HEK293 (cell line): ENCODE measurements around the gene BLOC1S1.

Experiments
- GLIS1 ChIP-seq: fragments of 450-650 bp; formaldehyde crosslinking; IDR thresholded peaks from 2 replicates; pipeline ENCODE4 v1.5.1; 2016; ENCODE audit warnings: missing biosample characterization, missing genetic modification characterization
- GLIS2 ChIP-seq: fragments of 450-650 bp; formaldehyde crosslinking; IDR thresholded peaks from 2 replicates; pipeline ENCODE4 v1.5.1; 2016; ENCODE audit warnings: missing biosample characterization, missing genetic modification characterization
- KLF1 ChIP-seq: fragments of 450-650 bp; formaldehyde crosslinking; IDR thresholded peaks from 2 replicates; pipeline ENCODE4 v1.5.1; 2016; ENCODE audit warnings: missing biosample characterization, missing genetic modification characterization
- KLF16 ChIP-seq: fragments of 450-650 bp; formaldehyde crosslinking; IDR thresholded peaks from 2 replicates; pipeline ENCODE4 v1.5.1; 2017; ENCODE audit warnings: missing biosample characterization, missing genetic modification characterization
- KLF8 ChIP-seq: fragments of 450-650 bp; formaldehyde crosslinking; IDR thresholded peaks from 2 replicates; pipeline ENCODE4 v1.5.1; 2016; ENCODE audit warnings: missing biosample characterization, missing genetic modification characterization
- MYNN ChIP-seq: fragments of 450-650 bp; formaldehyde crosslinking; IDR thresholded peaks from 2 replicates; pipeline ENCODE4 v1.5.1; 2016; ENCODE audit warnings: missing biosample characterization, missing genetic modification characterization, borderline replicate concordance
- OSR2 ChIP-seq: fragments of 450-650 bp; formaldehyde crosslinking; IDR thresholded peaks from 2 replicates; pipeline ENCODE4 v1.5.1; 2016; ENCODE audit warnings: missing biosample characterization, missing genetic modification characterization
- RBAK ChIP-seq: fragments of 450-650 bp; formaldehyde crosslinking; IDR thresholded peaks from 2 replicates; pipeline ENCODE4 v1.5.1; 2016; ENCODE audit warnings: missing biosample characterization, missing genetic modification characterization
- SP7 ChIP-seq: fragments of 450-650 bp; formaldehyde crosslinking; IDR thresholded peaks from 2 replicates; pipeline ENCODE4 v1.5.1; 2016; ENCODE audit warnings: missing biosample characterization, missing genetic modification characterization
- TRIM28 ChIP-seq: IDR thresholded peaks from 2 replicates; pipeline ENCODE4 v1.6.1; 2011; ENCODE audit warnings: low read length, control low read depth, borderline replicate concordance
- ZEB2 ChIP-seq: fragments of 450-650 bp; formaldehyde crosslinking; IDR thresholded peaks from 2 replicates; pipeline ENCODE4 v1.5.1; 2016; ENCODE audit warnings: missing biosample characterization, missing genetic modification characterization
- ZFHX2 ChIP-seq: fragments of 450-650 bp; formaldehyde crosslinking; conservative IDR thresholded peaks from 2 replicates; pipeline ENCODE4 v1.5.1; 2016; ENCODE audit warnings: missing biosample characterization, missing genetic modification characterization
- ZFP37 ChIP-seq: fragments of 450-650 bp; formaldehyde crosslinking; IDR thresholded peaks from 2 replicates; pipeline ENCODE4 v1.5.1; 2016; ENCODE audit warnings: missing biosample characterization, missing genetic modification characterization
- ZNF10 ChIP-seq: fragments of 450-650 bp; formaldehyde crosslinking; IDR thresholded peaks from 2 replicates; pipeline ENCODE4 v1.5.1; 2017; ENCODE audit warnings: missing biosample characterization, missing genetic modification characterization
- ZNF157 ChIP-seq: fragments of 450-650 bp; formaldehyde crosslinking; IDR thresholded peaks from 2 replicates; pipeline ENCODE4 v1.5.1; 2016; ENCODE audit warnings: missing biosample characterization, missing genetic modification characterization
- ZNF214 ChIP-seq: fragments of 450-650 bp; formaldehyde crosslinking; IDR thresholded peaks from 2 replicates; pipeline ENCODE4 v1.5.1; 2017; ENCODE audit warnings: missing biosample characterization, mild to moderate bottlenecking, missing genetic modification characterization, borderline replicate concordance
- ZNF23 ChIP-seq: fragments of 450-650 bp; formaldehyde crosslinking; IDR thresholded peaks from 2 replicates; pipeline ENCODE4 v1.5.1; 2016; ENCODE audit warnings: missing biosample characterization, missing genetic modification characterization, borderline replicate concordance
- ZNF335 ChIP-seq: fragments of 450-650 bp; formaldehyde crosslinking; conservative IDR thresholded peaks from 2 replicates; pipeline ENCODE4 v1.5.1; 2016; ENCODE audit warnings: missing biosample characterization, missing genetic modification characterization
- ZNF341 ChIP-seq: fragments of 450-650 bp; formaldehyde crosslinking; IDR thresholded peaks from 2 replicates; pipeline ENCODE4; 2016; ENCODE audit warnings: low read depth, missing biosample characterization, missing genetic modification characterization
- ZNF404 ChIP-seq: fragments of 450-650 bp; formaldehyde crosslinking; IDR thresholded peaks from 2 replicates; pipeline ENCODE4 v1.5.1; 2017; ENCODE audit warnings: missing biosample characterization, missing genetic modification characterization
- ZNF529 ChIP-seq: fragments of 450-650 bp; formaldehyde crosslinking; IDR thresholded peaks from 2 replicates; pipeline ENCODE4 v1.5.1; 2017; ENCODE audit warnings: missing genetic modification characterization, missing biosample characterization; ENCODE audit not compliant: insufficient replicate concordance
- ZNF610 ChIP-seq: fragments of 450-650 bp; formaldehyde crosslinking; IDR thresholded peaks from 2 replicates; pipeline ENCODE4 v1.5.1; 2016; ENCODE audit warnings: missing biosample characterization, missing genetic modification characterization, borderline replicate concordance
- ZNF623 ChIP-seq: fragments of 450-650 bp; formaldehyde crosslinking; IDR thresholded peaks from 2 replicates; pipeline ENCODE4 v1.5.1; 2016; ENCODE audit warnings: missing biosample characterization, missing genetic modification characterization
- ZNF654 ChIP-seq: fragments of 450-650 bp; formaldehyde crosslinking; IDR thresholded peaks from 2 replicates; pipeline ENCODE4 v1.5.1; 2016; ENCODE audit warnings: low read depth, missing biosample characterization, missing genetic modification characterization
- ZNF776 ChIP-seq: fragments of 450-650 bp; formaldehyde crosslinking; IDR thresholded peaks from 2 replicates; pipeline ENCODE4 v1.5.0; 2017; ENCODE audit warnings: missing biosample characterization, missing genetic modification characterization, borderline replicate concordance
- ZNF785 ChIP-seq: fragments of 450-650 bp; formaldehyde crosslinking; IDR thresholded peaks from 2 replicates; pipeline ENCODE4 v1.5.1; 2016; ENCODE audit warnings: missing biosample characterization, missing genetic modification characterization
- ZNF843 ChIP-seq: fragments of 450-650 bp; formaldehyde crosslinking; IDR thresholded peaks from 2 replicates; pipeline ENCODE4 v1.5.1; 2016; ENCODE audit warnings: missing biosample characterization, missing genetic modification characterization
- TF ChIP-seq, protein P1 (sequence below): fragments of 450-650 bp; formaldehyde crosslinking; IDR thresholded peaks from 2 replicates; pipeline ENCODE4 v1.5.1; 2016; ENCODE audit warnings: missing biosample characterization, missing genetic modification characterization
- TF ChIP-seq, protein P2 (sequence below): fragments of 450-650 bp; formaldehyde crosslinking; IDR thresholded peaks from 2 replicates; pipeline ENCODE4 v1.5.1; 2016; ENCODE audit warnings: missing biosample characterization, missing genetic modification characterization
- TF ChIP-seq, protein P3 (sequence below): fragments of 450-650 bp; formaldehyde crosslinking; IDR thresholded peaks from 2 replicates; pipeline ENCODE4 v1.5.1; 2016; ENCODE audit warnings: missing biosample characterization, missing genetic modification characterization
- TF ChIP-seq, protein P4 (sequence below): fragments of 450-650 bp; formaldehyde crosslinking; IDR thresholded peaks from 2 replicates; pipeline ENCODE4 v1.5.1; 2016; ENCODE audit warnings: missing biosample characterization, missing genetic modification characterization
- TF ChIP-seq, protein P5 (sequence below): fragments of 450-650 bp; formaldehyde crosslinking; IDR thresholded peaks from 2 replicates; pipeline ENCODE4 v1.5.1; 2017; ENCODE audit warnings: missing biosample characterization, missing genetic modification characterization

The BLOC1S1 gene

DNA sequence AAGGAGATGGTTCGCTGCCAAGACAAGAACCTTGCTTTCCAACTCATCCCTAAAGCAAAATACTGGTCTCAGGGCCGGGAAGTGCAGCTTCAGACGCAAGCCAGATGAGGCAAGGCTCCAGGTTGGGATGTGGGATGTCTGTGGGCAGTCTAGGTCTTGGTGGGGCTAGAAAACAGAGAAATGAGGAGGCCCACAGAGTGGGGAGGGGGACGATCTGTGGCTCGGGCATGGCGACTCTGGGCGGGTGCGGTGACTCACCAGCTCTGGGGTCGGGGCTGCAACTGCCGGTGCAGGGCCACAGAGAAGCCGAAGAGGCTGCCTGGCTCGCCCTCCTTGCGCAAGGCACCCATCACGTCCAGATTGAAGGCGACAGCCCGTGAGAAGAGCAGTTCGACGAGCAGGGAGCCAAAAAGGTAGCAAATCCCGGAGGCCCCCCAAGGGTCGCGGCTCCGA lies 8.6 kb upstream of the BLOC1S1 start (continued):
- TF ChIP-seq, protein P1, sequence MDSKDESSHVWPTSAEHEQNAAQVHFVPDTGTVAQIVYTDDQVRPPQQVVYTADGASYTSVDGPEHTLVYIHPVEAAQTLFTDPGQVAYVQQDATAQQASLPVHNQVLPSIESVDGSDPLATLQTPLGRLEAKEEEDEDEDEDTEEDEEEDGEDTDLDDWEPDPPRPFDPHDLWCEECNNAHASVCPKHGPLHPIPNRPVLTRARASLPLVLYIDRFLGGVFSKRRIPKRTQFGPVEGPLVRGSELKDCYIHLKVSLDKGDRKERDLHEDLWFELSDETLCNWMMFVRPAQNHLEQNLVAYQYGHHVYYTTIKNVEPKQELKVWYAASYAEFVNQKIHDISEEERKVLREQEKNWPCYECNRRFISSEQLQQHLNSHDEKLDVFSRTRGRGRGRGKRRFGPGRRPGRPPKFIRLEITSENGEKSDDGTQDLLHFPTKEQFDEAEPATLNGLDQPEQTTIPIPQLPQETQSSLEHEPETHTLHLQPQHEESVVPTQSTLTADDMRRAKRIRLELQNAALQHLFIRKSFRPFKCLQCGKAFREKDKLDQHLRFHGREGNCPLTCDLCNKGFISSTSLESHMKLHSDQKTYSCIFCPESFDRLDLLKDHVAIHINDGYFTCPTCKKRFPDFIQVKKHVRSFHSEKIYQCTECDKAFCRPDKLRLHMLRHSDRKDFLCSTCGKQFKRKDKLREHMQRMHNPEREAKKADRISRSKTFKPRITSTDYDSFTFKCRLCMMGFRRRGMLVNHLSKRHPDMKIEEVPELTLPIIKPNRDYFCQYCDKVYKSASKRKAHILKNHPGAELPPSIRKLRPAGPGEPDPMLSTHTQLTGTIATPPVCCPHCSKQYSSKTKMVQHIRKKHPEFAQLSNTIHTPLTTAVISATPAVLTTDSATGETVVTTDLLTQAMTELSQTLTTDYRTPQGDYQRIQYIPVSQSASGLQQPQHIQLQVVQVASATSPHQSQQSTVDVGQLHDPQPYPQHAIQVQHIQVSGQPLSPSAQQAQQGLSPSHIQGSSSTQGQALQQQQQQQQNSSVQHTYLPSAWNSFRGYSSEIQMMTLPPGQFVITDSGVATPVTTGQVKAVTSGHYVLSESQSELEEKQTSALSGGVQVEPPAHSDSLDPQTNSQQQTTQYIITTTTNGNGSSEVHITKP (tag by site-specific recombination) = 0 out of 2 replicates have a peak, but pooled peaks have one; percentile 15
- TF ChIP-seq, protein P2, sequence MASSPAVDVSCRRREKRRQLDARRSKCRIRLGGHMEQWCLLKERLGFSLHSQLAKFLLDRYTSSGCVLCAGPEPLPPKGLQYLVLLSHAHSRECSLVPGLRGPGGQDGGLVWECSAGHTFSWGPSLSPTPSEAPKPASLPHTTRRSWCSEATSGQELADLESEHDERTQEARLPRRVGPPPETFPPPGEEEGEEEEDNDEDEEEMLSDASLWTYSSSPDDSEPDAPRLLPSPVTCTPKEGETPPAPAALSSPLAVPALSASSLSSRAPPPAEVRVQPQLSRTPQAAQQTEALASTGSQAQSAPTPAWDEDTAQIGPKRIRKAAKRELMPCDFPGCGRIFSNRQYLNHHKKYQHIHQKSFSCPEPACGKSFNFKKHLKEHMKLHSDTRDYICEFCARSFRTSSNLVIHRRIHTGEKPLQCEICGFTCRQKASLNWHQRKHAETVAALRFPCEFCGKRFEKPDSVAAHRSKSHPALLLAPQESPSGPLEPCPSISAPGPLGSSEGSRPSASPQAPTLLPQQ = no peak
- TF ChIP-seq KLF8 (tag by site-specific recombination) (no peak), SP7 (tag by site-specific recombination) (peak; percentile 40), GLIS1 (no peak), ZFP37 (tag by site-specific recombination) (peak; percentile 17; the same call in 1 of the 2 replicates), KLF16 (tag by site-specific recombination) (0 out of 2 replicates have a peak, but pooled peaks have one; percentile 5), ZNF157 (tag by site-specific recombination) (no peak), ZNF23 (tag by site-specific recombination) (no peak), ZNF341 (peak; percentile 35), ZFHX2 (tag by site-specific recombination) (peak; percentile 85), MYNN (tag by site-specific recombination) (no peak), ZNF843 (tag by site-specific recombination) (no peak), ZNF785 (tag by site-specific recombination) (no peak), ZNF776 (no peak), ZNF654 (tag by site-specific recombination) (no peak), KLF1 (tag by site-specific recombination) (peak; percentile 16; the same call in 1 of the 2 replicates), ZNF623 (no peak), ZNF404 (tag by site-specific recombination) (no peak), GLIS2 (tag by site-specific recombination) (peak; percentile 40; the same call in 1 of the 2 replicates), ZNF10 (tag by site-specific recombination) (no peak), ZNF335 (peak; percentile 98), ZNF610 (tag by site-specific recombination) (no peak), RBAK (tag by site-specific recombination) (no peak), OSR2 (tag by site-specific recombination) (no peak), ZEB2 (0 out of 2 replicates have a peak, but pooled peaks have one; percentile 28), ZNF529 (tag by site-specific recombination) (no peak), ZNF214 (tag by site-specific recombination) (no peak), TRIM28 (no peak)
- TF ChIP-seq, protein P3, sequence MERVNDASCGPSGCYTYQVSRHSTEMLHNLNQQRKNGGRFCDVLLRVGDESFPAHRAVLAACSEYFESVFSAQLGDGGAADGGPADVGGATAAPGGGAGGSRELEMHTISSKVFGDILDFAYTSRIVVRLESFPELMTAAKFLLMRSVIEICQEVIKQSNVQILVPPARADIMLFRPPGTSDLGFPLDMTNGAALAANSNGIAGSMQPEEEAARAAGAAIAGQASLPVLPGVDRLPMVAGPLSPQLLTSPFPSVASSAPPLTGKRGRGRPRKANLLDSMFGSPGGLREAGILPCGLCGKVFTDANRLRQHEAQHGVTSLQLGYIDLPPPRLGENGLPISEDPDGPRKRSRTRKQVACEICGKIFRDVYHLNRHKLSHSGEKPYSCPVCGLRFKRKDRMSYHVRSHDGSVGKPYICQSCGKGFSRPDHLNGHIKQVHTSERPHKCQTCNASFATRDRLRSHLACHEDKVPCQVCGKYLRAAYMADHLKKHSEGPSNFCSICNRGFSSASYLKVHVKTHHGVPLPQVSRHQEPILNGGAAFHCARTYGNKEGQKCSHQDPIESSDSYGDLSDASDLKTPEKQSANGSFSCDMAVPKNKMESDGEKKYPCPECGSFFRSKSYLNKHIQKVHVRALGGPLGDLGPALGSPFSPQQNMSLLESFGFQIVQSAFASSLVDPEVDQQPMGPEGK (tag by site-specific recombination) = peak; percentile 35
- TF ChIP-seq, protein P4, sequence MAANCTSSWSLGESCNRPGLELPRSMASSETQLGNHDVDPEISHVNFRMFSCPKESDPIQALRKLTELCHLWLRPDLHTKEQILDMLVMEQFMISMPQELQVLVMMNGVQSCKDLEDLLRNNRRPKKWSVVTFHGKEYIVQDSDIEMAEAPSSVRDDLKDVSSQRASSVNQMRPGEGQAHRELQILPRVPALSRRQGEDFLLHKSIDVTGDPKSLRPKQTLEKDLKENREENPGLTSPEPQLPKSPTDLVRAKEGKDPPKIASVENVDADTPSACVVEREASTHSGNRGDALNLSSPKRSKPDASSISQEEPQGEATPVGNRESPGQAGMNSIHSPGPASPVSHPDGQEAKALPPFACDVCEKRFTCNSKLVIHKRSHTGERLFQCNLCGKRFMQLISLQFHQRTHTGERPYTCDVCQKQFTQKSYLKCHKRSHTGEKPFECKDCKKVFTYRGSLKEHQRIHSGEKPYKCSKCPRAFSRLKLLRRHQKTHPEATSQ (tag by site-specific recombination) = no peak
- TF ChIP-seq, protein P5, sequence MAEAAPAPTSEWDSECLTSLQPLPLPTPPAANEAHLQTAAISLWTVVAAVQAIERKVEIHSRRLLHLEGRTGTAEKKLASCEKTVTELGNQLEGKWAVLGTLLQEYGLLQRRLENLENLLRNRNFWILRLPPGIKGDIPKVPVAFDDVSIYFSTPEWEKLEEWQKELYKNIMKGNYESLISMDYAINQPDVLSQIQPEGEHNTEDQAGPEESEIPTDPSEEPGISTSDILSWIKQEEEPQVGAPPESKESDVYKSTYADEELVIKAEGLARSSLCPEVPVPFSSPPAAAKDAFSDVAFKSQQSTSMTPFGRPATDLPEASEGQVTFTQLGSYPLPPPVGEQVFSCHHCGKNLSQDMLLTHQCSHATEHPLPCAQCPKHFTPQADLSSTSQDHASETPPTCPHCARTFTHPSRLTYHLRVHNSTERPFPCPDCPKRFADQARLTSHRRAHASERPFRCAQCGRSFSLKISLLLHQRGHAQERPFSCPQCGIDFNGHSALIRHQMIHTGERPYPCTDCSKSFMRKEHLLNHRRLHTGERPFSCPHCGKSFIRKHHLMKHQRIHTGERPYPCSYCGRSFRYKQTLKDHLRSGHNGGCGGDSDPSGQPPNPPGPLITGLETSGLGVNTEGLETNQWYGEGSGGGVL (tag by site-specific recombination) = 0 out of 2 replicates have a peak, but pooled peaks have one; percentile 26
